HCT116 (cell line): Measurements from ENCODE around the gene PAM16. TPM values are rescaled to one million over a fixed set of nuclear protein-coding genes. Genes with fewer than 3 reads are reported as not detected.
"Not testable (repeated sequence)": the region's sequence is repeated elsewhere in the genome, so short reads cannot be mapped to it uniquely, and the experiment has no call there.

ENCODE experiments used
- ATAC-seq: fragments of 200-7000 bp; cut with Tn5 transposase; 2 replicates; pipeline ENCODE4 v1.9.1; 2020; ENCODE audit warnings: mild to moderate bottlenecking, moderate library complexity
- BruUV-seq: library from RNA; stranded (reverse); fragments of 400-500 nt; replicated peaks from 2 replicates; lab custom pipeline; 2021; lab: Mats Ljungman, UMichigan
- CTCF ChIA-PET: fragments of 300-600 bp; sonication (Branson Sonifier 250); formaldehyde crosslinking; loops from one replicate; lab custom pipeline; 2021; ENCODE audit warnings: antibody characterized with exemption; lab: Charles Lee
- POLR2A ChIA-PET: fragments of 300-600, 350-600 bp; sonication (Branson Sonifier 250); formaldehyde crosslinking; loops from one replicate; lab custom pipeline; 2021; ENCODE audit warnings: antibody characterized with exemption; lab: Charles Lee
- RAD21 ChIA-PET, 2 experiments: fragments of 300-600 bp; sonication (Branson Sonifier 250); formaldehyde crosslinking; loops; one replicate each; lab custom pipeline; 2023; ENCODE audit warnings: low total read pairs in 2 of 2; ENCODE audit not compliant: uncharacterized antibody in 2 of 2, unreplicated experiment in 2 of 2, low non-redundant PET in 1 of 2; lab: Charles Lee
- DNase-seq: peaks from one replicate; pipeline ENCODE4 v3.0.0-alpha.2; 2010; ENCODE audit warnings: low read depth, low spot score
- H2AFZ ChIP-seq: fragments of 200-600 bp; shearing (Covaris generic), sonication (generic); 2 replicates; pipeline ENCODE4 v1.6.1; 2017; ENCODE audit warnings: low read depth, mixed run types, mixed read lengths, antibody characterized with exemption, low read length; ENCODE audit not compliant: poor library complexity, severe bottlenecking
- H3K27ac ChIP-seq: 2 replicates; pipeline ENCODE4 v1.5.1; 2012; ENCODE audit warnings: low read depth, low read length
- H3K27me3 ChIP-seq: fragments of 200-600 bp; sonication (generic); 2 replicates; pipeline ENCODE4 v1.6.1; 2016; ENCODE audit warnings: mixed run types, low read length, mixed read lengths; ENCODE audit not compliant: insufficient read depth
- H3K36me3 ChIP-seq, 2 experiments: fragments of 200-500 bp in 1 of 2; fragments of 200-600 bp in 1 of 2; sonication (Bioruptor generic) in 1 of 2; sonication (generic) in 1 of 2; 2 replicates each; pipeline versions ENCODE4 v1.5.1 to v1.6.1; 2014 to 2016; ENCODE audit warnings: low read length in 2 of 2, inconsistent platforms in 1 of 2, mixed read lengths in 1 of 2, mixed run types in 1 of 2; ENCODE audit not compliant: insufficient read depth in 2 of 2, control insufficient read depth in 1 of 2
- H3K4me1 ChIP-seq, 2 experiments: fragments of 200-600 bp in 1 of 2; sonication (generic) in 1 of 2; 2 replicates each; pipeline versions ENCODE4 v1.5.1 to v1.6.1; 2012 to 2017; ENCODE audit warnings: low read length in 2 of 2, inconsistent platforms in 1 of 2, mild to moderate bottlenecking in 1 of 2, mixed read lengths in 1 of 2, mixed run types in 1 of 2, moderate library complexity in 1 of 2; ENCODE audit not compliant: insufficient read depth in 2 of 2, control insufficient read depth in 1 of 2
- H3K4me2 ChIP-seq: fragments of 200-600 bp; sonication (generic); 2 replicates; pipeline ENCODE4 v1.6.1; 2017; ENCODE audit warnings: mixed run types, low read length, mixed read lengths
- H3K4me3 ChIP-seq, 2 experiments: fragments of 200-600 bp in 1 of 2; sonication (generic) in 1 of 2; replicated peaks in 1 of 2; 2 replicates each; pipeline ENCODE4 v1.5.1; 2011 to 2016; ENCODE audit warnings: low read length in 2 of 2, control low read depth in 1 of 2, low read depth in 1 of 2, mild to moderate bottlenecking in 1 of 2, mixed read lengths in 1 of 2, mixed run types in 1 of 2
- H3K79me2 ChIP-seq: fragments of 200-600 bp; sonication (generic); 2 replicates; pipeline ENCODE4 v1.6.1; 2017; ENCODE audit warnings: mild to moderate bottlenecking, mixed run types, low read length, moderate library complexity, mixed read lengths; ENCODE audit not compliant: insufficient read depth
- H3K9ac ChIP-seq: fragments of 200-600 bp; sonication (generic); 2 replicates; pipeline ENCODE4 v1.6.1; 2016; ENCODE audit warnings: low read length, mixed read lengths
- H3K9me2 ChIP-seq: fragments of 200-600 bp; sonication (generic), shearing (Covaris generic); 2 replicates; pipeline ENCODE4 v1.6.1; 2017; ENCODE audit warnings: mixed run types, mild to moderate bottlenecking, moderate library complexity; ENCODE audit not compliant: insufficient read depth
- H3K9me3 ChIP-seq, 2 experiments: fragments of 200-500 bp in 1 of 2; fragments of 200-600 bp in 1 of 2; sonication (Bioruptor generic) in 1 of 2; sonication (generic) in 1 of 2; 2 replicates each; pipeline ENCODE4 v1.6.1; 2014 to 2017; ENCODE audit warnings: low read length in 2 of 2, mixed read lengths in 2 of 2, inconsistent platforms in 1 of 2, low read depth in 1 of 2, mild to moderate bottlenecking in 1 of 2, mixed run types in 1 of 2, moderate library complexity in 1 of 2; ENCODE audit not compliant: control insufficient read depth in 1 of 2, insufficient read depth in 1 of 2
- H4K20me1 ChIP-seq: fragments of 200-600 bp; sonication (generic), shearing (Covaris generic); 2 replicates; pipeline ENCODE4 v1.6.1; 2017; ENCODE audit warnings: mixed run types, mild to moderate bottlenecking, moderate library complexity; ENCODE audit not compliant: insufficient read depth
- CTCF ChIP-seq, 3 experiments: fragments of 200-600 bp in 1 of 3; sonication (generic) in 1 of 3; IDR thresholded peaks in 2 of 3; conservative IDR thresholded peaks in 1 of 3; 2 replicates each; pipeline ENCODE4 v1.5.1; 2012 to 2017; ENCODE audit warnings: low read depth in 2 of 3, low read length in 2 of 3, antibody characterized with exemption in 1 of 3, borderline replicate concordance in 1 of 3, control low read depth in 1 of 3, mild to moderate bottlenecking in 1 of 3, mixed read lengths in 1 of 3, mixed run types in 1 of 3, moderate library complexity in 1 of 3; ENCODE audit not compliant: insufficient read depth in 1 of 3
- EGR1 ChIP-seq: IDR thresholded peaks from 2 replicates; pipeline ENCODE4 v1.6.1; 2012; ENCODE audit warnings: low read depth
- ELF1 ChIP-seq: IDR thresholded peaks from 2 replicates; pipeline ENCODE4 v1.6.1; 2012; ENCODE audit warnings: low read depth, borderline replicate concordance
- EZH2 ChIP-seq: fragments of 200-600 bp; sonication (generic); IDR thresholded peaks from 2 replicates; pipeline ENCODE4 v1.6.1; 2017; ENCODE audit warnings: antibody characterized with exemption, mixed run types
- JUND ChIP-seq: IDR thresholded peaks from 2 replicates; pipeline ENCODE4 v1.6.1; 2012
- POLR2AphosphoS5 ChIP-seq: IDR thresholded peaks from 2 replicates; pipeline ENCODE4 v1.6.1; 2011; ENCODE audit warnings: mild to moderate bottlenecking, low read depth, low read length, moderate library complexity
- RAD21 ChIP-seq: IDR thresholded peaks from 2 replicates; pipeline ENCODE4 v1.6.1; 2012; ENCODE audit warnings: low read depth, mild to moderate bottlenecking
- SP1 ChIP-seq: IDR thresholded peaks from 2 replicates; pipeline ENCODE4 v1.6.1; 2012; ENCODE audit warnings: low read depth
- TCF7L2 ChIP-seq: IDR thresholded peaks from 2 replicates; pipeline ENCODE4 v1.7.0; 2011; ENCODE audit warnings: borderline replicate concordance, inconsistent platforms; ENCODE audit not compliant: insufficient read depth, insufficient read length; ENCODE audit errors: extremely low read depth
- YY1 ChIP-seq: IDR thresholded peaks from 2 replicates; pipeline ENCODE4 v1.6.1; 2011; ENCODE audit warnings: low read length, low read depth, moderate library complexity, mild to moderate bottlenecking; ENCODE audit not compliant: insufficient replicate concordance; ENCODE audit errors: extremely low read depth
- intact Hi-C: fragments of 100-400 bp; cut with micrococcal nuclease; formaldehyde crosslinking; loops from 2 replicates; pipeline ENCODE4 v1.10.0; 2022
- total RNA-seq: library from RNA; stranded (reverse); gene quantifications from one replicate; pipeline ENCODE4 v1.2.1, GENCODE V29; 2021; ENCODE audit not compliant: unreplicated experiment
- TF ChIP-seq, protein P1 (sequence below): IDR thresholded peaks from 2 replicates; pipeline ENCODE4 v1.6.1; 2012

The PAM16 gene
- total RNA-seq, 1 experiment from 2014 or later = 102 TPM

- TF ChIP-seq SP1 (no peak), YY1 (no peak), EGR1 (no peak), ELF1 (no peak), RAD21 (no peak), JUND (no peak), EZH2 (no peak), CTCF (IDR thresholded peaks at IDR 0.05 in 2 of 3, conservative IDR thresholded peaks at IDR 0.05 in 1 of 3; ENCODE audit: borderline replicate concordance in 1 of 3, insufficient read depth in 1 of 3, low read depth in 2 of 3, low read length in 2 of 3) (no peak), TCF7L2 (no peak), POLR2AphosphoS5 (no peak)
- TF ChIP-seq, protein P1, sequence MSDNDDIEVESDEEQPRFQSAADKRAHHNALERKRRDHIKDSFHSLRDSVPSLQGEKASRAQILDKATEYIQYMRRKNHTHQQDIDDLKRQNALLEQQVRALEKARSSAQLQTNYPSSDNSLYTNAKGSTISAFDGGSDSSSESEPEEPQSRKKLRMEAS = no peak
Measured at GRCh38 chr16:4334724-4335495, 16.2 kb downstream of the PAM16 start (continued).

GRCh38 chr16:4333714-4334113, 17.4 kb downstream of the PAM16 start:
- H4K20me1 ChIP-seq, H3K27ac ChIP-seq, intact Hi-C loops, H3K4me2 ChIP-seq, RAD21 ChIA-PET, H2AFZ ChIP-seq, POLR2A ChIA-PET, H3K4me1 ChIP-seq, H3K27me3 ChIP-seq, H3K9ac ChIP-seq, DNase-seq, BruUV-seq, ATAC-seq, H3K9me2 ChIP-seq, H3K4me3 ChIP-seq, H3K9me3 ChIP-seq: not testable (repeated sequence)
- peaks cover 47% of the 10 kb centered on the region for H3K79me2 ChIP-seq
- H3K36me3 ChIP-seq = peaks cover 2 to 13% of the 10 kb centered on the region in 2 experiments; a peak in 2 of 4 replicates
- CTCF ChIA-PET = interaction anchor here (1.2 kb wide), 1 partner anchor 80 kb away, joined by 4 read pairs; no protein-coding TSS in a partner anchor
